Bronchial epithelial cell (primary cell): ENCODE data around the gene GPR158. TPM values are rescaled to one million over a fixed set of nuclear protein-coding genes. Genes with fewer than 3 reads are reported as not detected.

ENCODE experiments used
- DNase-seq: peaks from one replicate; pipeline ENCODE4 v3.0.0-alpha.2; 2010; ENCODE audit warnings: low read depth
- FAIRE-seq: peaks from 2 replicates; lab custom pipeline; 2011; peaks lifted over from hg19 to GRCh38; lab: Jason Lieb, UNC
- H3K27me3 ChIP-seq: 2 replicates; pipeline ENCODE4 v1.5.1; 2011; ENCODE audit warnings: low read length; ENCODE audit not compliant: control insufficient read depth, insufficient read depth
- H3K36me3 ChIP-seq: 2 replicates; pipeline ENCODE4 v1.5.1; 2011; ENCODE audit warnings: low read length; ENCODE audit not compliant: control insufficient read depth, insufficient read depth
- H3K4me3 ChIP-seq: 2 replicates; pipeline ENCODE4 v1.5.1; 2011; ENCODE audit warnings: mild to moderate bottlenecking, low read depth, low read length, control low read depth
- total RNA-seq: library from RNA; depleted of rRNA; stranded (reverse); fragments of >200 nt; gene quantifications from 2 replicates; pipeline ENCODE4 v1.2.1, GENCODE V29; 2014
- TF ChIP-seq, protein P1 (sequence below): IDR thresholded peaks from 2 replicates; pipeline ENCODE4 v1.5.1; 2011; ENCODE audit warnings: mild to moderate bottlenecking, moderate library complexity, low read length, control low read depth, inconsistent platforms; ENCODE audit not compliant: insufficient read depth, severe bottlenecking

GPR158 gene
- total RNA-seq, 1 donor from 2014 or later = under 0.01 TPM

DNA sequence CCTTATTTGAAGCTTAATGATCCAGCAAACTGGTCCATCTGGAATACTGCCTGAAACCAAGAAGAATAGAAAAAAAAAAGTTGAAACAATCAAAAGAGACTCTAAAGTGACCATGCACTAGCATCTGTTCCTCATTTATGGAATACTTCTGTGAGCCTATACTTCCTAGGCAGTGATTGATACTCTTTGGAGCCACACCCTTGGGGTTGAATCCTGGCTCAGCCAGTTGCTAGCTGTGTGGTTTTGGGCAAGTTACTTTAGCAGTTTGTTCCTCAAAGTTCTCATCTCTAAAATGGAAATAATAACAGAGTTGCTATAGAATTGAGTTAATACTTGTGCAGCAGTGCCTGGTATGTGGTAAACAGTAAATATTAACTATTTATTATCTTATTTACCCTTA, 208.9 kb downstream of the GPR158 start:
- DNase-seq (no peak), FAIRE-seq (no peak)
- TF ChIP-seq, protein P1, sequence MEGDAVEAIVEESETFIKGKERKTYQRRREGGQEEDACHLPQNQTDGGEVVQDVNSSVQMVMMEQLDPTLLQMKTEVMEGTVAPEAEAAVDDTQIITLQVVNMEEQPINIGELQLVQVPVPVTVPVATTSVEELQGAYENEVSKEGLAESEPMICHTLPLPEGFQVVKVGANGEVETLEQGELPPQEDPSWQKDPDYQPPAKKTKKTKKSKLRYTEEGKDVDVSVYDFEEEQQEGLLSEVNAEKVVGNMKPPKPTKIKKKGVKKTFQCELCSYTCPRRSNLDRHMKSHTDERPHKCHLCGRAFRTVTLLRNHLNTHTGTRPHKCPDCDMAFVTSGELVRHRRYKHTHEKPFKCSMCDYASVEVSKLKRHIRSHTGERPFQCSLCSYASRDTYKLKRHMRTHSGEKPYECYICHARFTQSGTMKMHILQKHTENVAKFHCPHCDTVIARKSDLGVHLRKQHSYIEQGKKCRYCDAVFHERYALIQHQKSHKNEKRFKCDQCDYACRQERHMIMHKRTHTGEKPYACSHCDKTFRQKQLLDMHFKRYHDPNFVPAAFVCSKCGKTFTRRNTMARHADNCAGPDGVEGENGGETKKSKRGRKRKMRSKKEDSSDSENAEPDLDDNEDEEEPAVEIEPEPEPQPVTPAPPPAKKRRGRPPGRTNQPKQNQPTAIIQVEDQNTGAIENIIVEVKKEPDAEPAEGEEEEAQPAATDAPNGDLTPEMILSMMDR = no peak

DNA sequence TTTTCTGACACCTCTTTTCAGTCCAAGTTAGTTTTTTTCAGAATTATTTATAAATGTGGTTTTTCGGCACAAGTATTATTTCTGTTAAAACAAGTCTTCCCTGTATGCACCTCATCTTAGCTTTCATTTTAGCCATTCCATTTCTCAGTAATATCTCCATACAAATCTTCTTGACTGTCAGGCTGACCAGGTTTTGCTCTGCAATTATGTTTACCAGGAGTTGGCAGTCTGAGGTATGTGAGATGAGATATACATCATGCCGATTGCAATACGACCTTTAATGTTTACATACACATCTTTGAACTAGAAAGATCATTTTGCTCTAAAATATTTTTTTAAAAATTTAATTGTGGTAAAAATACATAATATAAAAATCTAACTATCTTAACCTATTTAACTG, 209.8 kb downstream of the GPR158 start:
- DNase-seq (no peak), FAIRE-seq (no peak)
- H3K4me3 ChIP-seq = no peak overlapping the region
- no peaks in the 10 kb centered on the region for H3K36me3 ChIP-seq
- TF ChIP-seq, protein P1 = no peak
- no peaks in the 10 kb centered on the region for H3K27me3 ChIP-seq

More for the DNA sequence above, 208.9 kb downstream of the GPR158 start:
- Histone ChIP-seq H3K27me3 (no peaks in the 10 kb centered on the region), H3K36me3 (no peaks in the 10 kb centered on the region), H3K4me3 (no peak overlapping the region)

DNA sequence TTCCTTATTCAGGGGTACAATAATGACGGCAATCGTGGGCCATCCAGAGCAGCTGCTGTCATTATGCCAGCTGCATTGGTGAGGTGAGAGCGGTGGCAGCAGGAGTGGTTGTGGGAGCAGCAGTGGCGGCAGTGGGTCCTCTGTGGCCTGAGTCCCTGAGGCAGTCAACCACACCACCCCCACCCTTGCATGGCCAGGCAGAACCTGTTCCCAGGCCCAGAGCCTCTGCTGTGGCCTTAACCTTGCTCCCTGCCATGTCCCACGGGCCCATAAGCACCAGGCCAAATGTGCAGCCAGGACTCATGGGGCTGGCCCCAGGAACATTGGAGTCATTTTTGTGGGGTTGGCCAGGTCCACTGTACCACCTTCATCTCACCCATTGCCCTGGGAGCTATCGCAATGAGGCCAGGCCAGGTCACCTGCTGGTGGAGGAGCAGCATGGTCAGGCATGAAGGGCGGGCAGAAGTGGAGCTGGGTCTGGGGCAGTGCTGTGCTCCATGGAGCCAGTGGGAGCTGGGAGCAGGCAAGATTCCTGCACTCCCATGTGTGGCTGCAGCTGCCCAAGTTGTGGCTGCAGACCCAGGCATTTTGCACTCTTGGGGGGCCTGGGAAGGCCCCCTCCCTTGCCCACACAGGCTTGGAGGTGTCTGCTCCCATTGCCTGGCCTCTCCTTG, 213.5 kb downstream of the GPR158 start:
- no peak for FAIRE-seq
- no peaks in the 10 kb centered on the region for H3K27me3 ChIP-seq
- H3K4me3 ChIP-seq = no peak overlapping the region
- H3K36me3 ChIP-seq = no peaks in the 10 kb centered on the region
- TF ChIP-seq, protein P1 = no peak
- DNase-seq = no peak

DNA sequence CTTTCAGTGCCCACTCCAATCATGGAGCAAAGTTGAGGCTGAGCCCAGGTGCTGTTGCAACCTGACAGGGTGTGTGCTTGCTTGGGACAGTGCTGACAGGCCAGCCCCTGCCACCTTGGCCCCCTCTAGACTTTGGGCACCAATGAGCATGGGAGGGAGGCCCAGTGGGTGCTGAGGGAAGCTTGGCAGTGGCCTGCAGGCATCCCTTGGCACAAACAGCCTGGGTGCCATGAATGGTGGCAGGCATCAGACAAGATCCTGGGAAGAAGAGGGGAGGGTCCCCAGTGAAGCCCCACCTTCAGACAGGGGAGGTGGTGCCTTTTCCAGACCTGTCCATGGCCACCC, 214.0 kb downstream of the GPR158 start:
- DNase-seq (no peak), FAIRE-seq (no peak)
- TF ChIP-seq, protein P1 = no peak

DNA sequence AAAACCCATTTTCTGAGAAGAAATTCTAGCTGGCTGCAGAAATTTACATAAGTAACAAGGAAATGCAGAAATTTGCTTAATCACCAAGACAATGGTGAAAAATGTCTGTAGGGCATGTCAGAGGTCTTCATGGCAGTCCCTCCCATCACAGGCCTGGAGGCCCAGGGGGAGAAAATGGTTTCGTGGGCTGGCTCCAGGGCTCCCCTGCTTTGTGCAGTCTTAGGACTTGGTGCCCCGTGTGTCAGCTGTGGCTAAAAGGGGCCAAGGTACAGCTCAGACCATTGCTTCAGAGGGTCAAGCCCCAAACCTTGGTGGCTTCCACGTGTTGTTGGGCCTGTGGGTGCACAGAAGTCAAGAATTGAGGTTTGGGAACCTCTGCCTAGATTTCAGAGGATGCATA, 215.9 kb downstream of the GPR158 start:
- Histone ChIP-seq H3K4me3 (no peak overlapping the region), H3K27me3 (no peaks in the 10 kb centered on the region), H3K36me3 (no peaks in the 10 kb centered on the region)
- no peak for FAIRE-seq
- TF ChIP-seq, protein P1 = no peak
- no peak for DNase-seq

More for the DNA sequence above, 214.0 kb downstream of the GPR158 start:
- no peaks in the 10 kb centered on the region for H3K36me3 ChIP-seq
- no peak overlapping the region for H3K4me3 ChIP-seq
- H3K27me3 ChIP-seq = no peaks in the 10 kb centered on the region

DNA sequence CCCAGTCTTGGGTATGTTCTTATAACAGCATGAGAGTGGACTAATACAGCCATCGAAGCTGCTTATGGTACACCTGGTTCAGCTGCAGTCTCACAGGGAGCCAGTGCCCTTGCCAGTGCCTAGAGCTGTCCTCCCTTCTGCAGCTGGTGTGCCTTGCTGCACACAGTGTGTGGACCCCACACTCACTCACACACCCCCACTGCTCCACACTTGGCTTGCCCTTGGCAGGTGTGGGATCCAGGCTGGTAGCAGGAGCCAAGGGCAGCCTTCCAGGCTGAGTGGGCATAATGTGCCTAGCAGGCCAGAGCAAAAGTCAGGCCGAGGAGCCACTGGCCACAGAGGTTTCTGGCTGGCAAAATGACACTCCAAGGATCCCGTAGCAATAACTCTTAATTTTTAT, 217.3 kb downstream of the GPR158 start:
- Histone ChIP-seq H3K4me3 (no peak overlapping the region), H3K36me3 (no peaks in the 10 kb centered on the region), H3K27me3 (no peaks in the 10 kb centered on the region)
- FAIRE-seq (no peak), DNase-seq (no peak)
- TF ChIP-seq, protein P1 = no peak
